Fibroblast of lung (primary cell): ENCODE measurements around the gene AXL.

Experiments
- EZH2 ChIP-seq: IDR thresholded peaks from 2 replicates; pipeline ENCODE4 v1.5.1; 2012; ENCODE audit warnings: low read length, control low read depth, mild to moderate bottlenecking; ENCODE audit errors: missing control alignments
- TF ChIP-seq, protein P1 (sequence below), 2 donors: IDR thresholded peaks in 1 of 2; conservative IDR thresholded peaks in 1 of 2; 1 replicate in 1 of 2; 2 replicates in 1 of 2; pipeline ENCODE4 v1.5.1; 2011 to 2012; ENCODE audit warnings: low read length in 2 of 2, control low read depth in 1 of 2, inconsistent platforms in 1 of 2, low read depth in 1 of 2, mild to moderate bottlenecking in 1 of 2

DNA sequence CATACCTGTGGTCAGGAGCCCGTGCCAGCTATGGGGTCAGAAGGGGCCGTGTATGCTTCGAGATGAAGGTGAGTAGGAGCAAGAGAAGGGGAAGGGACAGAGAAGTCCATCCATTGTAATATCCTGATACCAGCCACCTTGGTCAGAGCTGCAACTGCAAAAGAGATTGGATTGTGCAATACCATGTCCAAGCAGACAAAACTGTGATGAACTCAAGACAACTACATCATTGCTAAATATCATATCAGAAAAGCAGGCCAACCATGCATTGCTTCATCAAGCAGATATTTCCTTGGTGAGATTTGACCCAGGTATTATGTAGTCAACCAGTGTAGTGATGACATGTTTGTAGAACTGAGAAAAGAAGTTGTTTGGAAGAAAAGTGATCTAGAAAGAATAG lies 57.2 kb downstream of the AXL start:
- TF ChIP-seq, protein P1, sequence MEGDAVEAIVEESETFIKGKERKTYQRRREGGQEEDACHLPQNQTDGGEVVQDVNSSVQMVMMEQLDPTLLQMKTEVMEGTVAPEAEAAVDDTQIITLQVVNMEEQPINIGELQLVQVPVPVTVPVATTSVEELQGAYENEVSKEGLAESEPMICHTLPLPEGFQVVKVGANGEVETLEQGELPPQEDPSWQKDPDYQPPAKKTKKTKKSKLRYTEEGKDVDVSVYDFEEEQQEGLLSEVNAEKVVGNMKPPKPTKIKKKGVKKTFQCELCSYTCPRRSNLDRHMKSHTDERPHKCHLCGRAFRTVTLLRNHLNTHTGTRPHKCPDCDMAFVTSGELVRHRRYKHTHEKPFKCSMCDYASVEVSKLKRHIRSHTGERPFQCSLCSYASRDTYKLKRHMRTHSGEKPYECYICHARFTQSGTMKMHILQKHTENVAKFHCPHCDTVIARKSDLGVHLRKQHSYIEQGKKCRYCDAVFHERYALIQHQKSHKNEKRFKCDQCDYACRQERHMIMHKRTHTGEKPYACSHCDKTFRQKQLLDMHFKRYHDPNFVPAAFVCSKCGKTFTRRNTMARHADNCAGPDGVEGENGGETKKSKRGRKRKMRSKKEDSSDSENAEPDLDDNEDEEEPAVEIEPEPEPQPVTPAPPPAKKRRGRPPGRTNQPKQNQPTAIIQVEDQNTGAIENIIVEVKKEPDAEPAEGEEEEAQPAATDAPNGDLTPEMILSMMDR (conservative IDR thresholded peaks at IDR 0.05 in 1 of 2, IDR thresholded peaks at IDR 0.05 in 1 of 2; ENCODE audit: low read depth in 1 of 2, low read length in 2 of 2) = no peak
- TF ChIP-seq EZH2 = no peak
